NCI-H1417 treated with DMSO at 0.1 percent for 48 hours (cell line): Measurements from ENCODE around the gene TF.
"Not testable (repeated sequence)": the region's sequence is repeated elsewhere in the genome, so short reads cannot be mapped to it uniquely, and the experiment has no call there.

Experiments
- DNase-seq: peaks from one replicate; lab custom pipeline; 2025; lab: John Stamatoyannopoulos, UW

TF gene

GRCh38 chr3:133767607-133768006 is 21.4 kb downstream of the TF start:
- DNase-seq: no peak

GRCh38 chr3:133769536-133769935 is 23.3 kb downstream of the TF start:
- no peak for DNase-seq

DNA sequence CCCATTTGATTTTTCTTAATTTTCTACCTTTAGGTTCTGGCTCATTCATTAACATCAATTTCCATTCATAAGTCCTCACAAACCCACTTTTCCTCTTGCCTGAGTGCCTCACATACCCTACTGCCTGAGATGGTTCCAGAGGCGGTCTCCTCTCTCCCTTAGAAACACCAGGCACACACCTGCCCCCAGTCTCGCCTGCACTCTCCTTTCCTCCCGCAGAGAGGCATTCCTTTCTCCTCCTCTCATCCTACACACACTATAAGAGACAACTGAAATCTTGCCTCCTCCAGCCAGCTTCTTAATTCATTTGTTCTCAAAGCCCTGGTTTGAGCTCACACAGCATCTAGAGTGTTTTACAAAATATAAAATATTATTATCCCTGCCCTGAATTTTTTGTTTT is 27.5 kb downstream of the TF start:
- DNase-seq: no peak

DNA sequence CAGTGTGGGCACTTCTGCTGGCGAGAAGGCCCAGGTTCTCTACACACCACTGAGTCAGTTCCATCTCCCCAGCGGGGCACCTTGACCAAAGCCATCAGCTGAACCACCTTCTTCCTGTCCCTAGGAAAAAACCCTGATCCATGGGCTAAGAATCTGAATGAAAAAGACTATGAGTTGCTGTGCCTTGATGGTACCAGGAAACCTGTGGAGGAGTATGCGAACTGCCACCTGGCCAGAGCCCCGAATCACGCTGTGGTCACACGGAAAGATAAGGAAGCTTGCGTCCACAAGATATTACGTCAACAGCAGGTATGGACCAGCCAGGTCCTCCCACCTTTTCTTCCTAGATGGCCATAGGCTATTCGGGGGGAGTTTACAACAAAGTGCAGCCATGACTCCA is 29.1 kb downstream of the TF start:
- DNase-seq: no peak

- no peak for DNase-seq
Measured at GRCh38 chr3:133775835-133776234, 29.6 kb downstream of the TF start.

DNA sequence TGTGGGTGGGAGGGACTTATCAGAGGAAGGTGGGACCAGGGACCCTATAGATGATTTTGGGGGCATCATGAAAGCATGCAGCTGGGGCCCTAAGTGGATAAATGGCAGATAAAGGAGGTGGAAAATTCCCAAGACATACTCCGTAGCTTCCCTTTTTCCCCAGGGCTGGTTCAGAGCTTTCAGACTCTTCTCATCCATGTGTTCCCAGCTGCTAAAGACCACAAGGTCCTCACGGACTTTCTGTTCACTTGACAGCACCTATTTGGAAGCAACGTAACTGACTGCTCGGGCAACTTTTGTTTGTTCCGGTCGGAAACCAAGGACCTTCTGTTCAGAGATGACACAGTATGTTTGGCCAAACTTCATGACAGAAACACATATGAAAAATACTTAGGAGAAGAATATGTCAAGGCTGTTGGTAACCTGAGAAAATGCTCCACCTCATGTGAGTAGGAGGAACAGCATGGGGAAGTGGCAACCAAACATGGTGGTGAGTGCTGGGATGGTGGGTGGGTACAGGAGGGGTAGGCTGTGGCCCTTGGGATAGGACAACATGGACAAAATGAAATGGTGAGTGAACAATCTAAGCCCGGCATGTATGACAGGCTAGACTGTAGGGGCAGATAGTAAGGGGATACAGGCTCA is 30.7 kb downstream of the TF start:
- DNase-seq: no peak

DNA sequence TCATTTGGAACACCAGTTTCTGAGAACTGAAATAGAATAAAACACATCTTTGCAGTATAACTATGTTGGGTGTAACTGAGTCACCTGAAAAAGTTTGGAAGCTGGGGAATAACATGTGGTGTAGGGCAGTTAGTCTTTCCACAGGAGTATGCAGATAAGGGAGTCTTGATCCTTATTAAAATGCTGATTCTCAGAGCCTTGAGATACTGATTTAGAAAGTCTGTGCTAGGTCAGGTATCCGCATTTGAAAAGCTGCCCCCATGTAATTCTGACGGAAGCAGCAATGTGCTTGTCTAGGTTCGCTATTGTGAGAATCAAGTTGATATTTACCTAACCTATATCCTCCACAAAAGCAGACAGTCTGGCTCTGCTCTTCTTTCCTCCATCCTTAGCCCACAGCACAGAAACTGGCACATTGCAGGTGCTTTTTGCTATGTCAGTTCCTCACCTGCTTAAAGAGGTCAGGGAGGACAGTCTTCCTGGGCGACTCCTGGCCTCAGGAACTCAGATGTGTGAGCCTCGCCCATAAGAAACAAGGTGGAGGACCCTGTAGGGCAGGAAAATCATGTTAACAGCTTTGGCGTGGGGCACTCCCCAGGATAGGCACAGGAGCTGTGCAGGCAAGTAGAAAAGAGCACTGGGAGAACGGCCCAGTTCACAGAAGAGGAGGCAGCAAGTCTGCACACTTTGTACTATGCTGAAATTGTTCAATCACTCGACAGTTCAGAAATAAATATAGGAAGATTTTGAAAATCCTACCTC is 31.8 kb downstream of the TF start:
- no peak for DNase-seq

- DNase-seq: no peak
Measured at GRCh38 chr3:133779626-133780203, 33.5 kb downstream of the TF start.

DNA sequence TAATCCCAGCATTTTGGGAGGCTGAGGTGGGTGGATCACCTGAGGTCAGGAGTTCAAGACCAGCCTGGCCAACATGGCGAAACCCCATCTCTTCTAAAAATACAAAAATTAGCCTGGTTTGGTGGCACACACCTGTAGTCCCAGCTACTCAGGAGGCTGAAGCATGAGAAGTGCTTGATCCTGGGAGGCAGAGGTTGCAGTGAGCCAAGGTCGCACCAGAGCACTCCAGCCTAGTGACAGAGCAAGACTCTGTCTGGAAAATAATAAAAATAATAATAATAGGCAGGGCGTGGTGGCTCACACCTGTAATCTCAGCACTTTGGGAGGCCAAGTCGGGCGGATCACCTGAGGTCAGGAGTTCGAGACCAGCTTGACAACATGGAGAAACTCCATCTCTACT is 34.6 kb downstream of the TF start:
- not testable (repeated sequence) for DNase-seq

DNA sequence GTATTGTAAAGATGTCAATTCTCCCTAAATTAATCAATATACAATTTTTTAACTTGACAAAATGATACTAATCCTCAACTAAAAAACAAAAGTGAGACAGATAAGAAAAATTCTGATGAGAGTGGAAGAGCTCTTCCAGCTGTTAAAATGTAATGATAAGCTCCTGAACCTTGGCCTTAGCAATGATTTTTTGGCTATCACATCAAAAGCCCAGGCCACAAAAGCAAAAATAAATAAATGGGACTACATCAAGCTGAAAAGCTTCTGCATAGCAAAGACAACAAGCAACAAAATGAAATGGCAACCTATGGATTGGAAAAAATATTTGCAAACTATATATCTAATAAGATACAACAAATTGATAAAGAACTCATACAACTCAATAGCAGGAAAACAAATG is 35.4 kb downstream of the TF start:
- no peak for DNase-seq

DNA sequence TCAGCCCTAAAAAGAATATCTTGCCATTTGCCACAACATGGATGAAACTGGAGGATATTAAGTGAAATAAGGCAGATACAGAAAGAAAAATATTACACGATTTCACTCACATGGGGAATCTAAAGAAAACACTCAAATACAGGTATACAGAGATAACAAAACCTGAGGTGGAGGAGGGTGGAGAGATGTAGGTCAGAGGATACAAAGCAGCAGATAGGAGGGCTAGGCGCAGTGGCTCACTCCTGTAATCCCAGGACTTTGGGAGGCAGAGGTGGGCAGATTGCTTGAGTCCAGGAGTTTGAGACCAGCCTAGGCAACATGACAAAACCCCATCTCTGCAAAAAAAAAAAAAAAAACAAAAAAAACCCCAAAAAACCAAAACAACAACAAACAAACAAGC is 36.3 kb downstream of the TF start:
- DNase-seq: no peak

DNA sequence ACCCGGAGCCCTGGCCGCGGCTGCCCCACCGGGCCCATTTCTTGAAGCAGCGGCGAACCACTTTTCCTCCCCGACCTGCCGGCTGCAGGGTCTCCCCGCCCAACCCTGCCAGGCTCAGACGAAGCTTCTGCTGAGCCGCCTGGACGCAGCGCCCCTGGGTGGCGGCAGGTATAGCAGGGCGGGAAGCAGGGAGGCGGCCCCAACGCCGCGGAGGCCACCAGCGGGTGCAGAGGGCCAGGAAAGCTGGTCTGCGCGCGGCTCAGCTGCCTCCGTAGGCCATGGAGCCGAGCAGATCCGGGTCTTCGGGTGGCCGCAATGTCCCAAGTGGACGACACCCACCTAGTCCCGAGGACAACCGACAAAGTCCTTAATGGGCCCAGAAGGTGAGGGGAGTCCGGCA is 37.6 kb downstream of the TF start:
- no peak for DNase-seq

- no peak for DNase-seq
Measured at GRCh38 chr3:133788024-133788423, 41.8 kb downstream of the TF start.

- DNase-seq: no peak
Measured at GRCh38 chr3:133792171-133792763, 46.1 kb downstream of the TF start.

- no peak for DNase-seq
Measured at GRCh38 chr3:133797396-133798105, 51.4 kb downstream of the TF start.

DNA sequence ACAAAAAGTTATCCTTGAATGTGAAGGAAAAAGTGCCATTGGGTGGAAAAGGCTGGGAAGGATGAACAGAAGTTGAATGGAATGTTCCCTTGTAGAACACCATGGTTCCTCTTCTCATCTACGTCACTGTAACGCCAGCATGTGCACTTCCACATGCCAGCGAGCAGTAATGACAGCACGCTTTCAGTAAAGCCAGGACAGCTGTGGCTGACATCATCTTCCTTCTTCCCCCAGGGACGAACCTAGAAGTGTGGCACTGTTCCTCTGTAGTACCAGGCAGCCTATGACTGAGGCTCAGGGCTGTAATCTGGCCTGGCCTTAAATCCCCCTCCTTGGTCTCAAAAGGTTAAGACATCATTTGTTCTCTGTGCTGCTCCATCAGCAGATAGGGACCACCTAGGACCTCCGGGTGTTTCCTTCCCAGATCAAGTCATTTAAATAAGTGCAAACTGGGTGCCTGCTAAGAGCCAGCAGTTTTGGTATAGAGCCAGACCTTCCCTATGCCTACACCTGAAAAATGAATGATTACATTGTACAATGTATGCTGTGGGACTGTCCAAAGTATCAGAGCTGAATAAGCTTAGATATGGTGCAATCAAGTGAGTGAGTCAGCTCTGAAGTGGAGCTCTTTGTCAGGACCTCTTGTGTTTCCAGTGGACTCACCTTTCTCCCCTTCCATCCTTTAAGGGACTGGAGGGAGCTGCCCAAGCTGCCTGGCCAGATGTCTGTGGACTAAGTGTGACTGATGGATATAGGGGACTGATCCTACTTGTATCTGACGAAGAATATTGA is 53.8 kb downstream of the TF start:
- no peak for DNase-seq

DNA sequence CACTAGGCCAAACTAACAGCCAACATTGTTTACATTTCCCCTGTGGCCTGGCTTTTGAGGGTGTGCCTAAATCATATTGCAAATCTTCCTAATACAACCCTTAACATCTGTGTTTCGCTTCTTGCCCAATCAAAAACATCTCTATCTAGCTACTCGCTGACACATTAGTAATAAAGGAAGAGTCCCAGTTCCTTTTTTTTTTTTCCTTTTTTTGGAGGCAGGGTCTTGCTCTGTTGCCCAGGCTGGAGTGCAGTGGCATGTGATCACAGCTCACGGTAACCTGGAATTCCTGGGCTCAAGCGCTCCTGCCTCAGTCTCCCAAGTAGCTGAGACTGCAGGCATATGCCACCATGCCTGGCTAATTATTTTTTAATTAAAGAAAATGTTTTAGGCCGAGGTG is 57.3 kb downstream of the TF start:
- no peak for DNase-seq

DNA sequence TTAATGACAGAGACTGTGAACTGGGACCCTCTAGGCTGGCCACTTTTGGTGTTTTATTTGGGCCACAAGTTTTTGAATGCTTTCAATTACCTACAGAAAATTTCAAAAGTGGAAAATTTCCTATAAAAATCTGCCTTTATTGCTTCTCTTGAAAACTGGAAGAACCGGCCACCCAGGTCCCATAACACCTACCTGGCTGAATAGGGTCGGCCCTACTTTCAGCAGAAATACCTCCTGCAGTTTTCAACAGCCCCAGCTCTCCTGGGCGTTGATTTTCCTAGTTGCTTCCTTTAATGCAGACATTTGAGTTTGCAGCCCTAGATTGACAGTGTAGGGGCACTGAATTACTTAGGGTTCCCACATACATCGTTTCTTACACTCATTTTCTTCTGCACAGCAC is 58.7 kb downstream of the TF start:
- DNase-seq: no peak

DNA sequence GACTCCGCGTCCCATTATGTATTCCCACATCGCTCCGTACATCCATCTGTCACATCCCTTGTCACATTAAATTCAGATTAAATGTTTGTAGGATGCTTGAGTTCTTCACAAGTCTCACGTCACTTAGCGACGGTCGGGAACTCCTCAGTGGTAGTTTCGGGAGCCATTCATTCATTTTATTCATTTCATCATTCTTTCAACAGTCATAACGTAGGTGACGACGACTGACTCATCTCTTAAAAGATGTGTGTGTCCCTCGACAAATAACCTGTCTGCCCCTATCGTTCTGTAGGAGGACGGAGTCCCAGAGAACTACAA is 59.1 kb downstream of the TF start:
- DNase-seq: no peak

DNA sequence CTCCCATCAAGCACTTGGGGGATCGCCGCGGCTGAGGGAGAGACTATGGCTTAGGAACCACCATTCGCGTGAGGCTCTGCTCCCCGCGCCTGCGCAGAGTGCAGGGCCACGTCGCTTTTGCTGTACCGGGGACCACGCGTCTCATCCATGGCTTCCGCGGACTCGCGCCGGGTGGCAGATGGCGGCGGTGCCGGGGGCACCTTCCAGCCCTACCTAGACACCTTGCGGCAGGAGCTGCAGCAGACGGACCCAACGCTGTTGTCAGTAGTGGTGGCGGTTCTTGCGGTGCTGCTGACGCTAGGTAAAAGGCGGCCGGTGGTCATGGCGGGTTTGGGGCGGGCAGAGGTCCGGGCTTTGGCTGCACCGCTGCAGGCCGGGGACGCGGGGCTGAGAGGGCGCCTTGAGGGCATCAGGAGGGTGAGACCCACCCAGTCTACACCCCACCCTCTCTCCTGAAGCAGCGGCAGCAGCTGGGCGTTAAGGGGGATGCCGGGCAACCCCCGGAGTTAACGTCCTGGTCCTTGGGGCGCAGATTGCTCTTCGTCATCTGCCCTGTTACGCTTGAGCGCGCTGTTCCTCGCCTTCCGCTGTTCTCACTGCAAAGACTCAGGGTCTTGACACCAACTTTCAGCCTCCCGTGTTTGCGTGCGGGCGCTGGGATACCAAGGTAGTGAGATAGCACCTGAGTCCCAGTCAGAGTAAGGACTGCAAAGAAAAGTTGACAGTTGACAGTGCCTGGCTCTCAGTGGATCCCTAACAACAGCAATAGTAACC is 59.7 kb downstream of the TF start, which contains the start of gene SRPRB:
TSS of gene SRPRB (plus strand) at position 114 of the 774 bp plus-strand sequence. CDS start at position 148, 34 bp downstream.
- peak; percentile 58 for DNase-seq

DNA sequence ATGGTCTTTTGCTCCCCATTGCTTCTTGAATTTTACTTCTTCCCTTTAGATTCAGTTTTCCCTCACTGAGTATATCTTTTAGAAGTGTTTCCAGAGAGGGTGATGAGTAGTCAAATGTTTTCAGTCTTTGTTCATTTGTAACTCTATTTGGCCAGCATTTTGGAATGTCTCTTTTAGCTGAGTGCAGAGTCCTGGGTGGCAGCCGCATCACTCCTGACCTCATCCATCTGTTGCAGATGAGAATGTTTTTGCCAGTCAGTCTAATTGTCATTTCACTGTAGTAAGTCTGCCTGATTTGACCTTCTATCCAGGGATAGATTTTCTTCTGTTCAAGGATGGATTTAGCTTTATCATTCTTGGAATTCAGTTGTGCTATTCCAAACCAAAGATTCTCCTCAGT is 66.7 kb downstream of the TF start:
- DNase-seq: no peak
